Breast epithelium (tissue), 3 donors: Measurements from ENCODE around the gene PDX1.

Experiments
- POLR2A ChIP-seq: fragments of 450-650 bp; IDR thresholded peaks from one replicate; pipeline ENCODE4 v1.6.1; 2016; ENCODE audit warnings: antibody characterized with exemption, mild to moderate bottlenecking, moderate library complexity
- TF ChIP-seq, protein P1 (sequence below), 3 donors: fragments of 450-650 bp; IDR thresholded peaks; one replicate each; pipeline ENCODE4 v1.5.1; 2016 to 2017; ENCODE audit warnings: antibody characterized with exemption in 3 of 3, mild to moderate bottlenecking in 3 of 3, moderate library complexity in 3 of 3

DNA sequence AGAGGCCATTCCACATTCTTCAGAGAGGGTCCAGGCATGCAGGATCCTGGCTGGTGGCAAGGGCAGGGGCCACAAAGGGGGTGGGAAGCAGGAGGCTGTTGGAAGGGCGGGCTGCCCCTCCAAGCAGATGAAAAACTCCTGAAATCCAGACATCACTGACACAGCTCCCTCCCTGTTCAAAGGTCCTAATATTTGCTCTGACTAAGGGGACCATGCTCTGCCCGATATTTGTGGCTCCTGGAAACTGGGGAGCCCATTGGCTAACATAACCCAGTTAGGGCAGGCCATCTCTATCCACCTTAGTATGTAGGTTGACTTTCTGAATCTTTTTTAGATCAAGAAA, 52.6 kb downstream of the PDX1 start:
- TF ChIP-seq POLR2A: no peak
- TF ChIP-seq, protein P1, sequence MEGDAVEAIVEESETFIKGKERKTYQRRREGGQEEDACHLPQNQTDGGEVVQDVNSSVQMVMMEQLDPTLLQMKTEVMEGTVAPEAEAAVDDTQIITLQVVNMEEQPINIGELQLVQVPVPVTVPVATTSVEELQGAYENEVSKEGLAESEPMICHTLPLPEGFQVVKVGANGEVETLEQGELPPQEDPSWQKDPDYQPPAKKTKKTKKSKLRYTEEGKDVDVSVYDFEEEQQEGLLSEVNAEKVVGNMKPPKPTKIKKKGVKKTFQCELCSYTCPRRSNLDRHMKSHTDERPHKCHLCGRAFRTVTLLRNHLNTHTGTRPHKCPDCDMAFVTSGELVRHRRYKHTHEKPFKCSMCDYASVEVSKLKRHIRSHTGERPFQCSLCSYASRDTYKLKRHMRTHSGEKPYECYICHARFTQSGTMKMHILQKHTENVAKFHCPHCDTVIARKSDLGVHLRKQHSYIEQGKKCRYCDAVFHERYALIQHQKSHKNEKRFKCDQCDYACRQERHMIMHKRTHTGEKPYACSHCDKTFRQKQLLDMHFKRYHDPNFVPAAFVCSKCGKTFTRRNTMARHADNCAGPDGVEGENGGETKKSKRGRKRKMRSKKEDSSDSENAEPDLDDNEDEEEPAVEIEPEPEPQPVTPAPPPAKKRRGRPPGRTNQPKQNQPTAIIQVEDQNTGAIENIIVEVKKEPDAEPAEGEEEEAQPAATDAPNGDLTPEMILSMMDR (IDR thresholded peaks at IDR 0.05): no peak
